Glutamatergic neuron (in vitro differentiated cells): ENCODE data around the gene NF1. TPM values are rescaled to one million over a fixed set of nuclear protein-coding genes. Genes with fewer than 3 reads are reported as not detected.

Source experiments
- DNase-seq: peaks from one replicate; pipeline ENCODE4 v3.0.0; 2022
- H3K27ac Mint-ChIP-seq: one replicate; pipeline ENCODE4 v1.8.0; 2020; ENCODE audit warnings: mild to moderate bottlenecking, mixed read lengths, inconsistent platforms; ENCODE audit not compliant: unreplicated experiment
- H3K27me3 Mint-ChIP-seq: one replicate; pipeline ENCODE4 v1.8.0; 2020; ENCODE audit warnings: mild to moderate bottlenecking, moderate library complexity, mixed read lengths, inconsistent platforms; ENCODE audit not compliant: unreplicated experiment
- H3K36me3 Mint-ChIP-seq: one replicate; pipeline ENCODE4 v1.8.0; 2020; ENCODE audit warnings: mild to moderate bottlenecking, mixed read lengths, inconsistent platforms; ENCODE audit not compliant: unreplicated experiment
- H3K4me1 Mint-ChIP-seq: one replicate; pipeline ENCODE4 v1.8.0; 2020; ENCODE audit warnings: mild to moderate bottlenecking, low read depth, mixed read lengths, inconsistent platforms; ENCODE audit not compliant: unreplicated experiment
- H3K4me3 Mint-ChIP-seq: one replicate; pipeline ENCODE4 v1.8.0; 2020; ENCODE audit warnings: mild to moderate bottlenecking, mixed read lengths, inconsistent platforms; ENCODE audit not compliant: unreplicated experiment
- H3K9me3 Mint-ChIP-seq: one replicate; pipeline ENCODE4 v1.8.0; 2020; ENCODE audit warnings: mild to moderate bottlenecking, moderate library complexity, mixed read lengths, inconsistent platforms; ENCODE audit not compliant: unreplicated experiment
- CTCF ChIP-seq: fragments of 200-600 bp; sonication (generic); IDR thresholded peaks from one replicate; pipeline ENCODE4 v1.5.0; 2021; ENCODE audit not compliant: partially characterized antibody, unreplicated experiment
- total RNA-seq: library from RNA; stranded (reverse); fragmentation: NEBNext Ultra II Directional; extraction: Animal tissue kit (Norgen Biotek cat#: 25700); gene quantifications from one replicate; pipeline ENCODE4 v1.2.1, GENCODE V29; 2021; ENCODE audit not compliant: unreplicated experiment

Gene NF1
- total RNA-seq, 1 donor from 2014 or later, result 87.6 TPM

DNA sequence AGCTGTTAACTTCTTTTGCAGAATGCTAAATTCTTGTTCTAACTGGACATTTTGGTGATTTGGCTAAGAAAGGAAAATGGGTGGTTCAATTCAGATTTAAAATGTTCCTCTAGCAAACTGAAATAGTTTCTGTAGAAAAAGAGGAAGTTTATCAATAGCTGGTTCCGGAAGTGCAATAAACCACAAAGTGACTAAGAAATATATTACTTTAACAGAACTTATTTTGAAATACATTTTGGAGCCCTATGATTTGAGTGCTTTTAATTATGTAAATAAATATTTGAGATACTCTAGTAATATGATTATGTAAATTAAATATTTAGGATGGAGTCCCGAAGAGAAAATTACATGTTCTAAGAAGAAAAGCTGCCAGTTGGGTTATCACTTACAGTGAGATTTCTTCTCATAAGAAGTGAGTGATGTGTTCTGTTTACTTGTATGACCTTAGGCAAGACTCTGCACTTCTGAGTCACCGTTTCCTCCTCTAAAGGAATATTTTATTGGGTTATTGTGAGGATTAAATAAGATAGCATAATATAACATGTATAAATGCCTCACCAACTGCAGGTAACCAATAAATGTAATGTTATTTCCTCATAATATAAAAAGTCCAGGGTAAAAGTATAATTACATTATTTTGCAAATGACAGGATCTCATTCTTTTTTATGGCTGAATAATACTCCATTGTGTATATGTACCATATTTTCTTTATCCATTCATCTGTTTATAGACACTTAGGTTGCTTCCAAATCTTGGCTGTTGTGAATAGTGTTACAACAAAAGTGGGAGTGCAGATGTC, 219.4 kb downstream of the NF1 start, which contains the start of gene EVI2B:
Gene EVI2B, minus strand, starts transcription at position 73 of the 800 bp plus-strand sequence. CDS start 8,445 bp downstream, outside the sequence.
- Mint-ChIP-seq H3K27me3 (no peaks in the 10 kb centered on the region), H3K9me3 (no peaks in the 10 kb centered on the region), H3K36me3 (no peaks in the 10 kb centered on the region), H3K4me3 (no peak within 1 kb of the TSS), H3K4me1 (peaks cover 6% of the 10 kb centered on the region), H3K27ac (no peak within 1 kb of the TSS)
- no peak for TF ChIP-seq CTCF
- DNase-seq, result no peak

- no peak overlapping the region for H3K4me3 Mint-ChIP-seq
- H3K36me3 Mint-ChIP-seq, result no peaks in the 10 kb centered on the region
- no peak for TF ChIP-seq CTCF
- DNase-seq, result no peak
- peaks cover 6% of the 10 kb centered on the region for H3K4me1 Mint-ChIP-seq
- H3K27me3 Mint-ChIP-seq, result no peaks in the 10 kb centered on the region
- H3K9me3 Mint-ChIP-seq, result peaks cover 1% of the 10 kb centered on the region
- no peak overlapping the region for H3K27ac Mint-ChIP-seq
Observed at GRCh38 chr17:31314782-31315100, 220.0 kb downstream of the NF1 start.

DNA sequence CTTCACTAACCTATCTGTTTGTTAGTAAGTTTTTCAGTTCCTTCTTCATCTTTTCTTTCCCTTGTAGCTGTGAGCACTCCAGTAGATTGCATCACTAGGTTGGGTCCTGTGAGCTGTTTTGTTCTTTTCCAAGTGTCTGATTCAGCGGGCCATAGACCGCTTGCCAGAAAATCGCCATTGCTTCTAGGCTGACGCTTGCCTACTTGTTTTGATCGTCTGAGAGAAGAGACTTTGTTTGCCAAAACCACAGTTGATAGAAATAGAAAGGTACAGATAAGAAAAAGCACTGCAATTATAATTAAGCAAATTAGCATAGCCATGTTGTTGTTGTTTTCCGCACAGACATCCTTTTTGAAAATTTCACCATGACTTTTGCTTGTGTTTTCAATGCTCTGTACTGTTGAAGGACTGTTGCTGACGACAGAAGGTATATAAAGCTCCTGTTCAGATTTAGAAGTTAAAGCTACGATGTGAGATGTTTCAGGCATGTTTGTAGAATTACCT, 223.6 kb downstream of the NF1 start:
- peaks cover 6% of the 10 kb centered on the region for H3K4me1 Mint-ChIP-seq
- TF ChIP-seq CTCF, result no peak
- peak overlapping the region; percentile 25 for H3K27ac Mint-ChIP-seq
- H3K9me3 Mint-ChIP-seq, result peaks cover 1% of the 10 kb centered on the region
- H3K4me3 Mint-ChIP-seq, result no peak overlapping the region
- no peaks in the 10 kb centered on the region for H3K36me3 Mint-ChIP-seq
- no peak for DNase-seq
- H3K27me3 Mint-ChIP-seq, result no peaks in the 10 kb centered on the region

- no peak for TF ChIP-seq CTCF
- H3K4me1 Mint-ChIP-seq, result peaks cover 6% of the 10 kb centered on the region
- no peak overlapping the region for H3K4me3 Mint-ChIP-seq
Observed at GRCh38 chr17:31318851-31319661, 224.3 kb downstream of the NF1 start.

More at GRCh38 chr17:31318851-31319661, 224.3 kb downstream of the NF1 start:
- Mint-ChIP-seq H3K27me3 (no peaks in the 10 kb centered on the region), H3K36me3 (no peaks in the 10 kb centered on the region), H3K27ac (no peak overlapping the region), H3K9me3 (peaks cover 1% of the 10 kb centered on the region)
- DNase-seq, result no peak
